H9 (cell line): ENCODE results near the gene IRF2. TPM values are rescaled to one million over a fixed set of nuclear protein-coding genes. Genes with fewer than 3 reads are reported as not detected.

Experiments used
- DNase-seq: peaks from one replicate; pipeline ENCODE4 v3.0.0-alpha.2; 2017
- H2AFZ ChIP-seq: one replicate; pipeline ENCODE4 v1.6.1; 2013; ENCODE audit warnings: mild to moderate bottlenecking, low read length, control low read depth, moderate library complexity
- H2AK5ac ChIP-seq: 2 replicates; pipeline ENCODE4 v1.6.1; 2013; ENCODE audit warnings: low read length, control low read depth, mixed read lengths; ENCODE audit not compliant: insufficient read length
- H2BK120ac ChIP-seq: one replicate; pipeline ENCODE4 v1.6.1; 2013; ENCODE audit warnings: low read depth, mild to moderate bottlenecking, low read length, control low read depth, inconsistent platforms; ENCODE audit not compliant: poor library complexity, severe bottlenecking
- H2BK12ac ChIP-seq: 2 replicates; pipeline ENCODE4 v1.6.1; 2013; ENCODE audit warnings: low read length, control low read depth, mixed read lengths, low read depth; ENCODE audit not compliant: insufficient read length
- H2BK15ac ChIP-seq: 2 replicates; pipeline ENCODE4 v1.6.1; 2013; ENCODE audit warnings: low read depth, low read length, control low read depth
- H2BK20ac ChIP-seq: one replicate; pipeline ENCODE4 v1.6.1; 2013; ENCODE audit warnings: low read depth, mild to moderate bottlenecking, low read length, control low read depth, inconsistent platforms; ENCODE audit not compliant: poor library complexity, severe bottlenecking
- H2BK5ac ChIP-seq: 2 replicates; pipeline ENCODE4 v1.6.1; 2013; ENCODE audit warnings: low read length, control low read depth, mixed read lengths; ENCODE audit not compliant: insufficient read length
- H3K14ac ChIP-seq: 2 replicates; pipeline ENCODE4 v1.6.1; 2013; ENCODE audit warnings: low read length, control low read depth; ENCODE audit not compliant: insufficient read depth
- H3K18ac ChIP-seq: 2 replicates; pipeline ENCODE4 v1.6.1; 2013; ENCODE audit warnings: low read depth, mild to moderate bottlenecking, mixed read lengths, low read length, control low read depth; ENCODE audit not compliant: insufficient read length
- H3K23ac ChIP-seq: 2 replicates; pipeline ENCODE4 v1.6.1; 2013; ENCODE audit warnings: low read length, control low read depth, mixed read lengths, low read depth; ENCODE audit not compliant: insufficient read length
- H3K23me2 ChIP-seq: 2 replicates; pipeline ENCODE4 v1.6.1; 2013; ENCODE audit warnings: low read depth, mild to moderate bottlenecking, mixed read lengths, low read length, control low read depth; ENCODE audit not compliant: insufficient read length, poor library complexity, severe bottlenecking
- H3K27ac ChIP-seq: 2 replicates; pipeline ENCODE4 v1.5.1; 2013; ENCODE audit warnings: low read length, control low read depth, mixed read lengths, low read depth; ENCODE audit not compliant: insufficient read length
- H3K27me3 ChIP-seq: 2 replicates; pipeline ENCODE4 v1.6.1; 2013; ENCODE audit warnings: low read length, control low read depth, inconsistent platforms; ENCODE audit not compliant: insufficient read depth
- H3K4ac ChIP-seq: 2 replicates; pipeline ENCODE4 v1.6.1; 2013; ENCODE audit warnings: low read depth, mild to moderate bottlenecking, control low read depth, inconsistent platforms, low read length, moderate library complexity
- H3K4me1 ChIP-seq: 2 replicates; pipeline ENCODE4 v1.6.1; 2013; ENCODE audit warnings: low read length, control low read depth, inconsistent platforms; ENCODE audit not compliant: insufficient read depth
- H3K4me2 ChIP-seq: 2 replicates; pipeline ENCODE4 v1.6.1; 2013; ENCODE audit warnings: low read length, control low read depth, mixed read lengths; ENCODE audit not compliant: insufficient read length, insufficient read depth
- H3K56ac ChIP-seq: 2 replicates; pipeline ENCODE4 v1.6.1; 2013; ENCODE audit warnings: low read depth, mild to moderate bottlenecking, mixed read lengths, low read length, control low read depth; ENCODE audit not compliant: insufficient read length
- H3K79me1 ChIP-seq: 2 replicates; pipeline ENCODE4 v1.6.1; 2013; ENCODE audit warnings: low read depth, mild to moderate bottlenecking, moderate library complexity, low read length, control low read depth, inconsistent platforms; ENCODE audit not compliant: insufficient read depth, poor library complexity, severe bottlenecking
- H3K79me2 ChIP-seq: 2 replicates; pipeline ENCODE4 v1.6.1; 2013; ENCODE audit warnings: low read length, control low read depth, inconsistent platforms; ENCODE audit not compliant: insufficient read depth
- H3K9ac ChIP-seq: 2 replicates; pipeline ENCODE4 v1.6.1; 2013; ENCODE audit warnings: low read length, control low read depth, mixed read lengths; ENCODE audit not compliant: insufficient read length; ENCODE audit errors: extremely low read depth
- H3K9me3 ChIP-seq: one replicate; pipeline ENCODE4 v1.6.1; 2013; ENCODE audit warnings: low read depth, low read length, inconsistent platforms; ENCODE audit not compliant: control insufficient read depth
- H3T11ph ChIP-seq: one replicate; pipeline ENCODE4 v1.6.1; 2013; ENCODE audit warnings: mild to moderate bottlenecking, low read length, control low read depth, inconsistent platforms
- H4K20me1 ChIP-seq: one replicate; pipeline ENCODE4 v1.6.1; 2013; ENCODE audit not compliant: control insufficient read depth, insufficient read length, insufficient read depth
- H4K5ac ChIP-seq: 2 replicates; pipeline ENCODE4 v1.6.1; 2013; ENCODE audit warnings: low read depth, mild to moderate bottlenecking, mixed read lengths, low read length, control low read depth; ENCODE audit not compliant: insufficient read length
- H4K8ac ChIP-seq: replicated peaks from 2 replicates; pipeline ENCODE4 v1.6.1; 2013; ENCODE audit warnings: low read length, control low read depth, mixed read lengths, low read depth; ENCODE audit not compliant: insufficient read length
- H4K91ac ChIP-seq: 2 replicates; pipeline ENCODE4 v1.6.1; 2013; ENCODE audit warnings: low read depth, mild to moderate bottlenecking, moderate library complexity, mixed read lengths, low read length, control low read depth; ENCODE audit not compliant: insufficient read length
- H3K27ac Mint-ChIP-seq, 3 experiments: 2 replicates in 2 of 3; 3 replicates in 1 of 3; pipeline ENCODE4 v1.8.0; 2020 to 2021; ENCODE audit warnings: mixed read lengths in 3 of 3, mild to moderate bottlenecking in 1 of 3, moderate library complexity in 1 of 3
- H3K27me3 Mint-ChIP-seq: 2 replicates; pipeline ENCODE4 v1.8.0; 2021; ENCODE audit warnings: low read depth, mild to moderate bottlenecking, moderate library complexity, mixed read lengths
- H3K36me3 Mint-ChIP-seq, 3 experiments: 2 replicates in 2 of 3; 3 replicates in 1 of 3; pipeline ENCODE4 v1.8.0; 2020 to 2021; ENCODE audit warnings: low read depth in 3 of 3, mixed read lengths in 3 of 3; ENCODE audit not compliant: insufficient read depth in 1 of 3
- H3K4me1 Mint-ChIP-seq, 2 experiments: 2 replicates each; pipeline ENCODE4 v1.8.0; 2020; ENCODE audit warnings: mixed read lengths in 2 of 2
- H3K4me3 Mint-ChIP-seq, 2 experiments: 2 replicates in 1 of 2; 3 replicates in 1 of 2; pipeline ENCODE4 v1.8.0; 2020 to 2021; ENCODE audit warnings: mild to moderate bottlenecking in 2 of 2, mixed read lengths in 2 of 2, moderate library complexity in 1 of 2
- H3K9me3 Mint-ChIP-seq, 2 experiments: 2 replicates in 1 of 2; 3 replicates in 1 of 2; pipeline ENCODE4 v1.8.0; 2020; ENCODE audit warnings: mild to moderate bottlenecking in 2 of 2, mixed read lengths in 2 of 2, moderate library complexity in 1 of 2
- CTCF ChIP-seq: fragments of 200-600 bp; sonication (generic); conservative IDR thresholded peaks from 3 replicates; pipeline ENCODE4 v1.8.0; 2021; ENCODE audit warnings: antibody characterized with exemption, mild to moderate bottlenecking
- WGBS: extraction: QIAGEN DNeasy Blood & Tissue Kit; methylation state at CpG from one replicate; pipeline ENCODE4 v1.1.7; 2013; ENCODE audit warnings: missing lambda C conversion rate, low lambda C conversion rate, mixed read lengths; ENCODE audit not compliant: insufficient read length; ENCODE audit errors: extremely low coverage; 5-methylcytosine and 5-hydroxymethylcytosine counted together
- total RNA-seq: library from RNA; stranded (reverse); gene quantifications from 2 replicates; pipeline ENCODE4 v1.2.1, GENCODE V29; 2021

The IRF2 gene
- total RNA-seq, 1 experiment from 2014 or later, result 13.5 TPM

GRCh38 chr4:184382189-184382846 is 92.0 kb downstream of the IRF2 start:
- H3K79me1 ChIP-seq, result no peaks in the 10 kb centered on the region
- H3K23me2 ChIP-seq, result no peaks in the 10 kb centered on the region
- H2BK15ac ChIP-seq, result no peak overlapping the region
- Mint-ChIP-seq H3K4me1 (peaks cover 54 to 58% of the 10 kb centered on the region in 2 experiments), H3K27me3 (no peaks in the 10 kb centered on the region; the same call in 1 of the 2 replicates), H3K36me3 (peaks cover 0 to 14% (median 2%) of the 10 kb centered on the region in 3 experiments; a peak in 3 of 7 replicates), H3K9me3 (peaks cover 0 to 5% of the 10 kb centered on the region in 2 experiments; a peak in 3 of 5 replicates), H3K27ac (peak overlapping the region in 2 of 3 experiments; percentile 7 to 12; a peak in 2 of 7 replicates), H3K4me3 (no peak overlapping the region)
- no peak overlapping the region for H3K4ac ChIP-seq
- no peak overlapping the region for H2BK20ac ChIP-seq
- no peak for DNase-seq
- H3K4me2 ChIP-seq, result no peak overlapping the region
- no peak overlapping the region for H3K9ac ChIP-seq
- no peak overlapping the region for H2BK12ac ChIP-seq
- no peak overlapping the region for H2BK5ac ChIP-seq
- H2BK120ac ChIP-seq, result no peak overlapping the region
- no peak overlapping the region for H4K8ac ChIP-seq
- no peak overlapping the region for H4K5ac ChIP-seq
- peaks cover 29% of the 10 kb centered on the region for H3K4me1 ChIP-seq
- H4K91ac ChIP-seq, result no peak overlapping the region
- TF ChIP-seq CTCF, result no peak
- H3K18ac ChIP-seq, result no peak overlapping the region
- no peak overlapping the region for H3T11ph ChIP-seq
- no peaks in the 10 kb centered on the region for H3K9me3 ChIP-seq
- no peak overlapping the region for H2AK5ac ChIP-seq
- H3K79me2 ChIP-seq, result no peaks in the 10 kb centered on the region
- H2AFZ ChIP-seq, result no peak overlapping the region
- H3K23ac ChIP-seq, result no peak overlapping the region
- H3K14ac ChIP-seq, result no peak overlapping the region
- no peaks in the 10 kb centered on the region for H4K20me1 ChIP-seq
- no peaks in the 10 kb centered on the region for H3K27me3 ChIP-seq
- no peak overlapping the region for H3K27ac ChIP-seq
- no peak overlapping the region for H3K56ac ChIP-seq
- WGBS, result no CpG with 5 or more reads among the region's 12 CpGs
